Stimulated activated effector memory CD8-positive, alpha-beta T cell treated with anti-CD3 and anti-CD28 coated beads, Interleukin-12 subunit alpha, Interleukin-12 subunit beta, amount 100 ng/mL, for 72 hours (primary cell): Measurements from ENCODE around the gene SCP2.

Experiments
- ATAC-seq: fragments of 150-1000 bp; cut with Tn5 transposase; 2 replicates; pipeline ENCODE4 v1.10.0; 2021
- DNase-seq, 2 donors: peaks; one replicate each; pipeline ENCODE4 v3.0.0; 2021 to 2022; ENCODE audit warnings: low spot score in 2 of 2
- H3K27ac Mint-ChIP-seq: one replicate; pipeline ENCODE4 v1.8.0; 2022; ENCODE audit warnings: mild to moderate bottlenecking, mixed read lengths
- H3K36me3 Mint-ChIP-seq: one replicate; pipeline ENCODE4 v1.8.0; 2022; ENCODE audit warnings: mild to moderate bottlenecking, mixed read lengths
- H3K4me1 Mint-ChIP-seq: one replicate; pipeline ENCODE4 v1.8.0; 2022; ENCODE audit warnings: mixed read lengths
- H3K4me3 Mint-ChIP-seq: one replicate; pipeline ENCODE4 v1.8.0; 2022; ENCODE audit warnings: mild to moderate bottlenecking, mixed read lengths
- H3K9me3 Mint-ChIP-seq: one replicate; pipeline ENCODE4 v1.8.0; 2022; ENCODE audit warnings: mixed read lengths

Gene SCP2

GRCh38 chr1:53092659-53093450 is 165.8 kb downstream of the SCP2 start:
- Mint-ChIP-seq H3K36me3 (no peaks in the 10 kb centered on the region), H3K27ac (no peak overlapping the region), H3K4me1 (no peaks in the 10 kb centered on the region), H3K4me3 (no peak overlapping the region), H3K9me3 (no peaks in the 10 kb centered on the region)
- DNase-seq (no peak), ATAC-seq (no peak)

- Mint-ChIP-seq H3K9me3 (no peaks in the 10 kb centered on the region), H3K4me1 (no peaks in the 10 kb centered on the region), H3K36me3 (no peaks in the 10 kb centered on the region), H3K4me3 (no peak overlapping the region), H3K27ac (no peak overlapping the region)
- DNase-seq, result no peak
- ATAC-seq, result no peak
Measured at GRCh38 chr1:53093451-53093754, 166.3 kb downstream of the SCP2 start.

GRCh38 chr1:53093778-53094532 is 166.9 kb downstream of the SCP2 start:
- Mint-ChIP-seq H3K36me3 (no peaks in the 10 kb centered on the region), H3K4me1 (no peaks in the 10 kb centered on the region), H3K9me3 (no peaks in the 10 kb centered on the region), H3K27ac (no peak overlapping the region), H3K4me3 (no peak overlapping the region)
- ATAC-seq (no peak), DNase-seq (no peak)

GRCh38 chr1:53094533-53094919 is 167.4 kb downstream of the SCP2 start:
- no peak for DNase-seq
- Mint-ChIP-seq H3K4me3 (no peak overlapping the region), H3K4me1 (no peaks in the 10 kb centered on the region), H3K27ac (no peak overlapping the region), H3K36me3 (no peaks in the 10 kb centered on the region), H3K9me3 (no peaks in the 10 kb centered on the region)
- ATAC-seq, result no peak
